ENCODE results near the gene SEZ6L. TPM values are rescaled to one million over a fixed set of nuclear protein-coding genes. Genes with fewer than 3 reads are reported as not detected.
A peak's percentile ranks its signal among the peaks of the same experiment; 100 is the strongest.

SEZ6L gene
- 0.03 TPM for total RNA-seq

DNA sequence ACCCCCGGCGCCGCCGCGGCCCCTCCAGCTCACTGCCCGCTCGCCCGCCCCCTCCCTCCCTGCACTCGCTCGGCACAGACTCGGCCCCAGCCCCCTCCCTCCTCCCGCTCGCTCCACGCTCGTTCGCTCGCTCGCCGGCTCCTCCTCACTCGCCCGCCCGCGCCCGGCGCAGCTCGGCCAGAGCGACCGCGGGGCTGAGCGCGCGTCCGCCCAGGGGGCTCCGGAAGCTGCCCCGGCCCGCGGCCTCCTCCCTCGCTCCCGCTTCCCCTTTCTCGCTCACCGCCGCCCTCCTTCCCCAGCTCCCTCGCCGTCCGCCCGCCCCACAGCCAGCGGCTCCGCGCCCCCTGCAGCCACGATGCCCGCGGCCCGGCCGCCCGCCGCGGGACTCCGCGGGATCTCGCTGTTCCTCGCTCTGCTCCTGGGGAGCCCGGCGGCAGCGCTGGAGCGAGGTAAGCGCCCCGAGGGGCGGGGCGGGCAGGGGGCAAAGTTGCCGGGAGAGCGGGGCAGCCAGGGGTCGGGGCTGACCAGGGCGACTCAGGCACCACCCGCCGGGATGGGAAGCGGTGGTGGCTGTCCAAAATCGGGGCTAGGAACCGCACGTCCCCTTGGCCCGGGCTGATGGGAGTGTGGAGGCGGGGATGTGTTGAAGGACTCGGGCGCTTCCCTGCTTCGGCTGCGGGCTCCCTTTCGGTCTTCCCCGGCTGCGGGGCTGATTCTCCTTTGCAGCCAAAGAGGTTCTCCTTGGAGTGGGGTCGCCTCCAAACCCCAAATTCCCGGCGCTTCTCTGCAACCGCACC lies at the start of gene SEZ6L:
Gene SEZ6L, plus strand, starts transcription at position 148 of the 797 bp plus-strand sequence. Its CDS starts 208 bp downstream, at position 356.
- DNase-seq (ENCODE audit: low spot score) (no peak), ATAC-seq (peak; percentile 47)

DNA sequence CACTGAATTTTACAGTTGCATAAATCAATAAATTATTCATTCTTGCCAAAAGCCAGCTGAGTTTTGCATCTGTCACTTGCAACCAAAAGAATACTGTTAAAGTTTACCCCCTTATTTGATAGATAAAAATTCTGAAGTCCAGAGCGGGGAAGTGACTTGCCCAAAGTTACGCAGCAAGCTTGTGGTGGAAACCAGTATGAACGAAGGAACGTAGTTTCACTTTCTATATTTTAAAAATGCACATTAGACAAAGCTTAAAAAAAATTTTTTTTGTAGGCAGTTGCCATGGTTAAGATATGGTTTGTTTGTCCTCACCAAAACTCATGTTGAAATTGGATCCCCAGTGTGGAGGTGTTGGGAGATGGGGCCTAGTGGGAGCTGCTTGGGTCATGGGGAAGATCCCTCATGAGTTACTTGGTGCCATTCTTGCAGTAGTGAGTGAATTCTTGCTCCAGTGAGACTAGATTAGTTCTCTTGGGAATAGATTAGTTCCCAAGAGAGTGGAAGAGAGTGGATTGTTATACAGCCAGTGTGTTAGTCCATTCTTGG lies 46.3 kb upstream of the SEZ6L start:
- ATAC-seq (no peak), DNase-seq (ENCODE audit: low spot score) (no peak)

DNA sequence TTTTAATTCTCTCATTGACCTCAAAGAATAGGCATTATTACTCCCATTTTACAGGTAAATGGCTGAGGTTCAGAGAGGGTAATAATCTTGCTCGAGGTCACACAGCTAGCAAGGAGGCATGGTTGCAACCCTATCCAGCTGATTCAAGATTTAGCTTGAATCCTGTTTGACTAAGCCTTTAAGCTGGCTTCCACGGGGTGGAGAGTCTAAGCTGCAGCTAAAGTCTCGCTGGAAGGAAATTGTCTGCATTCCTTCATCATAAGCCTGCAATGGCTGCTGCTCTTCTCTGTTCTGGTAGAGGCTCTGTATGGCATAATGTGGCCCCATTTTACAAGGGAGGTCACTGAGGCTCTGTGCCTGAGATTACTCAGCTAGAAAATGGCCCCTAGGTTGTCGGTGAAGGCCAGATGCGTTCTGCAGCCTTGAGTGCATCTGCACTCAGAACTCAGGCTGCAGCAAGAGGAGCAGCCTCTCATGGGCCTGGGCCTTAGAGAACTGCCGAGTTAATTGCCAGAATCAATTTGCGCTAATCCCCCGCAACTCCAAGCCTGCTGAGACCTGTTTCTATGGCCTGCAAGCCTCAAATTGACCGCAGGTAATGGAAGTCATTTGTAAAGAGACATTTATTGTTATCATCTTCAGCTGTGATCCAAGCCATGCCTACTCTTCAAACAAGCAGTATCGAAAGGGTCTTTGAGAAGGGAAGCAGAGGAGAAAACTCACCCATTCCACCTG lies 44.1 kb upstream of the SEZ6L start:
- ATAC-seq = no peak
- no peak for DNase-seq (ENCODE audit: low spot score)

DNA sequence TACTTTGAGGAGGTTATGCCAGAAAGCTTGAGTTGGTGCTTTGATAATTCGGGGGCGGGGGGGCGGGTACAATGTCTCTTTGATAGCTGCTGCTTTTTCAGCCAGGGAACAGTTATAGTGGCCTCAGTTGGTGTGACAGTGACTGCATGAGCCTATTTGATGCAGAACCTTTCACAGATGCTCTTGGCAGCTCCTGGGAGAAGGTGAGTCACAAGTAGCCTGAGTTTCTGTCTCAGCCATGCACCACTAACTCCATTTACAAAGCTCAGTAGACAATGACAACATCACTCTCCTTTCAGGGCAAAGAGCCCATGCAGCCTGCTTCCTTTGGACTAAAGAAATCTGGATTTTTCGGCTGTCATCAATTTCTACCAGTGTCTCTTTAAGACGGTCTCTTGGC lies 42.1 kb upstream of the SEZ6L start:
- no peak for DNase-seq (ENCODE audit: low spot score)
- no peak for ATAC-seq

DNA sequence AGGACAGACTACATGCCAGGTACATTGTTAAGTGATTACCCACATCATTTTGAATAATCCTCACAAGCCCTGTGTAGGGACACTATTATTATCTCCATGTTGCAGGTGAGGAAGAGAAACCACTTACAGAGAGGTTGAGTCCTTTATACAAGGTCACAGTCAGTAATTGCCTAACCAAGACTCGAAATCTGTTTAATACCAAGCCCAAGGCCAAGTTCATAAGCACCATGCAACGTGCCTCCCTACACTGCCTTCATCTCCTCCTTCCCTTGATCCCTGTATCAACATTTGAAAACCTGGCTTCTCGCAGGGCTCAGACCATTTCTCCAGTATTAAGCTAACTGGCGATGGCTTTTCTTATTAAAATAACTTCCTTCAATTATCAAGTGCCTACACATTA lies 41.7 kb upstream of the SEZ6L start:
- DNase-seq (ENCODE audit: low spot score) (no peak), ATAC-seq (no peak)

DNA sequence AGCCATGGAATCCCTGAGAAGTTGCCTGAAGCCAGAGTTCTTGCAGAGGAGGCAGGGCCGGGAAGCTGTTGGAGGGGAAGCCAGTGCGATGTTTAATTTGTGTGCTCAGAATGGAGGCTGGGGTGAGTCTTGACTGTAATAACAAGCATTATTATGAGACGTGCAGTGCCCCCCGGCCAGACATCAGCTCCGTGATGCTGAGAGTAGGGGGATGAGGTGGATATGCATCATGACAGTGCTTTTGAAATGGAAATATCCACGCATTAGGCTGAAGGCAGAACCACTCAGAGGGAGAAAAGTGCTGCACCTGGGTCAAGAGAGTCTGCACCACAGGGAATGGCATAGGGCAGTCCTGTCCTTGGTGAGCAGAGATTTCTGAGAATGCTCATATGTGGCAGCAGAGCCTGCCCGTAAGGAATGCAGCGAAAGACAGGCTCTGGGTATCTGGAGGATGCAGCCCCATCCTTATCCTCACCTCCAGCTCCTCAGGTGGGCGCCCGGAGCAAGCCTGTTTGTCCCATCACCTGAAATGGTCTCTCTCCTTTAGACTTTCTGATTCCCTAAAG lies 37.6 kb upstream of the SEZ6L start:
- DNase-seq (ENCODE audit: low spot score) = no peak
- no peak for ATAC-seq

DNA sequence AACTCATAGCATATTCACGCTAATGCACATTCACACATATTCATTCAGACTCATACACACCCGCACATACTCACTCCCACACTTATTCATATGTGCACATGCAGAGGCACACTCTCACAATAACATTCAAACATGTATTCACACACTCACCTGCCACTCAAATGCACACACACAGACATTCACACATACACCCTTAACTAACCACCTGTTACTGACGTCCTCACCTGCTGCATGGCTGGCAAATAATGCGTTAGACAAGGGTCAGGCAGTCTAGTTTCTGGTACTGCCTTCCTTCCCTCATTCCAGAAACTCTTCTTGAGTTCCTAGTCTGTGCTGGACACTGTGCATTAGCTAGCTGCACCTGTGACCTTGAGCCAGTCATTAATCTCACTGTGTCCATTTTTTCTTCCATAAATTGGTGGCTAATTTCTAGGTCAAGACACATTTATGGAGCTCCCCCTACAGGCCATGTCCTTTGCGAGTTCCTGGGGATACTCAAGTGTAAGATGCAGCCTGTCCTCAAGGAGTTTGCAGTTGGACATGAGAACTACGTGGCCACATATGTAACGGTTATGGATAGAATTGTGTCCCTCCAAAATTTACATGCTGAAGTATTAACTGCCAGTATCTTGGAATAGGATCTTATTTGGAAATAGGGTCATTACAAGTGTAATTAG lies 34.5 kb upstream of the SEZ6L start:
- ATAC-seq = no peak
- DNase-seq (ENCODE audit: low spot score) = no peak

DNA sequence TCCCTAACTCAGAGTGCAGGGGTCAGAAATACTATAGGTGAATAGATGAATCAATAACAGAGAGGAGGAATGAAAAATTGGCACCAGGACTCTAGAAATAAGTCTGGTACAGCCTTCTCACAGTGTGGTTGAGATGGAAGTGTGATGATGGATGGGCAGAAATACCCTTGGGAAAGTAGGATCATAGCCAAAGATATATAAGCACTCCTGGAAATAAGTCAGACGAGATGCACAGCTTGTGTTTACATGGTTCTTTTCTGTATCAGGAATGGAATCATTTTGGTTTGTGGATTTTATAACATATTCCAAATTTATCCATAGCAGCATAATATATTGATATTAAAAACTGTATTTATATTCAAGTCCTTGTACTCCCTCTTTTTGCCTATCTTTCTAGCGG lies 33.5 kb upstream of the SEZ6L start:
- DNase-seq (ENCODE audit: low spot score) (no peak), ATAC-seq (no peak)

DNA sequence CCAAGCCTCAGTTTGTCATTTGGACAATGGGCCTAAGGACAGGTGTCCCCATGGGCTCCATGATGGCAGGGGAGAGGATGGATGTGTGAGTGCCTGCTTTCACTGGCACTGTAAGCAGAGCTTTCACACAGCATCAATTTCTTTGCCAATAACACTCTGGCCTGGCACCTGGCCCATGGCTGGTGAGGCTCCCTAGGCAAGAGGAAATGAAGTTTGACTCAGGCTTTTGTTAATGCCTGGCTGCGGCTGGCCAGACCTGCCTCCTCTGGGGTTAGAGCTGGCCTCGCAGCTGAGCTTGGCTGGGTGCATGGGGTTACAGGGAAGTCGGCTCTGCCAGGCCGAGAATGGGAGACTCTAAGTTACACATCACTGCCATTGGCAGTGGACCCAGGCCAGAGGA lies 30.0 kb upstream of the SEZ6L start:
- no peak for DNase-seq (ENCODE audit: low spot score)
- no peak for ATAC-seq

DNA sequence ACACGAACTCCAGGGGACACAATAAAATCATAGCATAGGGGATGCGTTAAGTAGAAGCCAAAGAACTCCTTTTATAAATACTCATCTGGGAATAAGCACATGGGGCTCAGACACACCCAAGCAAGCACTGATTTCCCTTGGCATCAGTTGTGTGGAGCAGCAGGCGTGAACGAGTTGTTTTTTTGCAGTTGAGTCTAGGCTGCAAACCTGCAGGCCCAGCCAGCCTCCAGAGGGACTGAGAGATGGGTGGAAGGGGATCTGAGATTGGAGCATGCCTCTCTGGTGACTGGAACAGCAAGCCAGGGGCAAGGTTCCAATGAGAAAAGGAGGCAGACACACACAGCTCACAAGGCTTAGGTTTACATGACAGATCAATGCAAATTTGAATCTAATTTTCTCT lies 27.4 kb upstream of the SEZ6L start:
- DNase-seq (ENCODE audit: low spot score) (no peak), ATAC-seq (no peak)

DNA sequence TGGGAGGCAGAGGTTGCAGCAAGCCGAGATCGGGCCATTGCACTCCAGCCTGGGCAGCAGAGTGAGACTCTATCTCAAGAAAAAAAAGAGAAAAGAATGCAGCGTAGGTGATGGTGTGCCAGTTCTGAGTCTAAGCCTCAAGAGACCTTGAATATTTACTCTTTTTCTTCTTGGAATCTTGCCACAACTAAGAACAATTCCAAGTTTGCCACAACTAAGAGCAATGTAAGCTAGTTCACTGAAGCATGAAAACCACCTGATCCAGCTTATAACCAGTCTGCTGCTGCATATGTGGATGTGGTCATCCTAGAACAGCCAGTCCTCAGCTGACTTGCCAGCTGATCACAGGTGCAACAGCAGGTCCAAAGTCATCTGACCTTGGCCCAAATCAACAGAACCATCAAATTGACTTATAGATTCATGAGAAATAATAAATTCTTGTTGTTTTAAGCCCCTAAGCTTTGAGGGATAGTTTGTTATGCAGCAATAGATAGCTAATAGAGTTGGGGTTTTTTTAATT lies 25.4 kb upstream of the SEZ6L start:
- no peak for DNase-seq (ENCODE audit: low spot score)
- no peak for ATAC-seq

DNA sequence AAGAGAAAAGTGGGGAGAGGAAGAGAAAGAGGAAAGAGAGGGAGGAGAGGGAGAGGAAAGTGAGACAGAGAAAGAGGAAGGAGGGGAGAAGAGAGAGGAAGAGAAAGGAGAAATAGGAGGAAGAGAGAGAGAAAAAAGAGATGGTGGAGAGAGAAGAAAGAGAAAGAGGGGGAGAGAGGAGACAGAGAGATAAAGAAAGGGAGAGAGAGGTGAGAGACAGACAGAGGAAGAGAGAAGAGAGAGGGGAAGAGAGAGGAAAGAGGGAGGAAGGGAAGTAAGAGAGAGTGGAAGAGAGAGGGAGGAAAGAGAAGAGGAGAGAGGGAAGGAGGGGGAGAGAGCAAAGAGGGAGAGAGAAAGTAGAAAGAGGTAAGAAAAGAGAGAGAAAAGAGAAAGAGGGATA lies 9.4 kb upstream of the SEZ6L start:
- DNase-seq (ENCODE audit: low spot score) = no peak
- ATAC-seq = no peak

DNA sequence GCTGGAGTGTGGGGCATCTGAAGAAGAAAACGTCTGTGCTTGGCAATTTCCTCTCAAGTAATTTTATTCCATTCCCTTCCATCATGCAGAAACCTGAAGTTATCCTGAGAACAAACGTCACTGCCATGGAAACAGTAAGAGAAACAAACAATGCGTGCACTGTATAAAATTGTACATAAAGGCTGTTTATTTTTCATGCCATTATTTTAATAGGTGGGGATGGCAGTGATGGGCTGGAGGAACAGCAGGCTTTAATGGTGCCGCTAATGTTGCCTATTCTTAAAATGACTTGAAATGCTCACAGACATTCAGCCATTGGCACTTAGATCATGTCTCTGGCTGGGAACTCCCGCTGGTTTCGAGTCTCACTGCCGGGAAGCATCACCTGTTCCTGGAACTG lies 7.5 kb upstream of the SEZ6L start:
- DNase-seq (ENCODE audit: low spot score) = no peak
- no peak for ATAC-seq

DNA sequence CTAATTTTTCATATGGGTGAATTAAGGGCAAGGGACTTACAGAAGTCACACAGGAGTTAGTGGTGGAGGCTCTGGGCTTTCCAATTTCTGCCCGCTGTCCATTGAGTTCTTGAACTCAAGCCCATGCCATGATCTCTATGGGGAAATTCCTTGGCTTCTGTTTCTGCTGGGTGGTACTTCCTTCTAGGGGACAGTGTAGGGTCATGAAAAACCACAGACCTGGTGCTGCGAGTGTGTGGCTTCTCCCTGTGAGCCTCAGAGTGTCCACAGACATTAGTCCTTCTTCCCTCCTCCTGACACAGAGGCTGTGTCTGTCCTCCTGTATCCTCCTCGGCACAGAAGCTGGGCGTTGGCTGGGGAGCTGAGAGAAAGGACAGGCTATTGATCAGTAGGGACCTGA lies 6.3 kb upstream of the SEZ6L start:
- no peak for ATAC-seq

DNA sequence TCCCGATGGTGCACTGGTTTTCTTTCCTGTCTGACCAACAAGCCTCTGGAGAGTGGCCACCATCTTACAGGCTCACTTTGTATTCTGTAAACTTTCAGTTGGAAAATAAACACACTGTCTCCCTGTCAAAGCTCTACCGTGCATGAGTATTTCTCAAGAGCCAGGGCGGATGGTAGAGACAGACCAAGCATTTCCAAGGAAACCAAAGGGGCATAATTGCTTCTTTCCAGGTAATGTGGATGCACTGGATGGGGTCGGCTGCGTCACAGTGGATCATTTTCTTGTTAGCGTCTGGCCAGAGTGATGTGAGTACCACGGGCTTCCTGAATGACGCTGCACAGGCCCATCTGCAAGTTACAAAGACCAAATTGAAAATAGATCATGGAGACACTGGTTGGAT lies 5.1 kb upstream of the SEZ6L start:
- no peak for DNase-seq (ENCODE audit: low spot score)
- ATAC-seq = no peak

More for the DNA sequence above, 6.3 kb upstream of the SEZ6L start:
- DNase-seq (ENCODE audit: low spot score) = no peak

DNA sequence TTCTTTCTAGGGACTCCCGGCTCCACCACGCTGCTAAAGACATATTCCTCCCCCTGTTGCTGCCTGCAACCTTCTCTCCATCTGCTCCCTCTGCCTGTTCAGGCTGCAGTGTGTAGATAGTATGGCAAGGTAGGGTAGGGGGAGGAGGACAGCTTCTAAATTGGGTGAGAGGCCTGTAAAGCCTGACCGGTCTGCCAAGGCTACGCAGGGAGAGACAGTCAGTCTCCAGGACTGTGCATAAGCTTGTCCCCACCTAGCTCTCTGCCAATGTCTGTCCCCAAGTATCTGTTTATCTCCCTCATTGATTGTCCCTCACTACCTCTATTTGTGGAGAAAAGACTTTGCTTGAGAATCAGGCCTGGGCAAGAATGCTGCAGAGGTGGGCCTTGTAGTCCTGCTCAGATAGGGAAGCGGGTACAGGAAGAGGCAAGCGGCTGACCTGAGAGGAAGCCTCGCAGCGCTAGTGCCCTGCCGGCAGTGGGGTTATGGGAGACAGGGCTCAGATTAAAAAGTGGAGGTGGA lies 871 bp upstream of the SEZ6L start:
- peak; percentile 37 for ATAC-seq
- DNase-seq (ENCODE audit: low spot score) = no peak

DNA sequence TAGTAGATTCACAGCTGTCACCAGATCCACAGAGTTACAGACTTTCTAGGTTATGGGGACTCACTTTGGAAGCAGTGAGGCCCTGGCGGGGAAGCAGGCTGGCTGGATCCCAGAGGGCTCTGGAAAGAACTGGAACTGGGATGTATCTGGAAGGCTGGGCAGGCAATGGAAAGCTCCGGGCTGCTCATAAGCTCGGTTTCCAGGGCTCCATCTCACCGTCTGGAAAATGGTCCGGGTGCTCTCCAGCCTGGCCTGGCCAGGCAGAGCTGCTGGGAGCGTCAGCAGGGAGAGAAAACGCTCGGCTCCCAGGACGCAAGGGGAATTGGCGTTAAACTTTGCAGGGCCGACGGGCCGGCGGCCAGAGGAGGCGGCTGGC lies 335 bp upstream of the SEZ6L start:
- DNase-seq (ENCODE audit: low spot score) (no peak), ATAC-seq (no peak)

DNA sequence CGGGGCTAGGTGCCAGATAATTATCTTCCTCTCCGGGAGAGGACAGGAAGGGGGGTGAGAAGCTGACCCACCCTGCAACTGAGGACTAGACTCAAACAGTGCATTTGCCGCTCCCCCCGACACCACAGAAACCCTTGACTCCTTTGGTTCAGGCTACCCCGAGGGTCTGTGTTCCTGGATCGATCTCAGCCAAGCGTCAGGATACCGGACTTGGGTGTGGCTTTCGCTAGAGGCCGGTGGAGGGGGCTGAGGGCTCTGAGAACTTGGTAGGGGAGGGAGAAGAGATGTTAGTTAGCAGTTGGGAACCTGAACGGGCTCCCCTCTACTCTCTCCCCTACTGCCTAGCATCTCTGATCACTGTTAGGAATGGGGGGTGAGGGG lies 840 bp downstream of the SEZ6L start:
- ATAC-seq (no peak), DNase-seq (ENCODE audit: low spot score) (no peak)

DNA sequence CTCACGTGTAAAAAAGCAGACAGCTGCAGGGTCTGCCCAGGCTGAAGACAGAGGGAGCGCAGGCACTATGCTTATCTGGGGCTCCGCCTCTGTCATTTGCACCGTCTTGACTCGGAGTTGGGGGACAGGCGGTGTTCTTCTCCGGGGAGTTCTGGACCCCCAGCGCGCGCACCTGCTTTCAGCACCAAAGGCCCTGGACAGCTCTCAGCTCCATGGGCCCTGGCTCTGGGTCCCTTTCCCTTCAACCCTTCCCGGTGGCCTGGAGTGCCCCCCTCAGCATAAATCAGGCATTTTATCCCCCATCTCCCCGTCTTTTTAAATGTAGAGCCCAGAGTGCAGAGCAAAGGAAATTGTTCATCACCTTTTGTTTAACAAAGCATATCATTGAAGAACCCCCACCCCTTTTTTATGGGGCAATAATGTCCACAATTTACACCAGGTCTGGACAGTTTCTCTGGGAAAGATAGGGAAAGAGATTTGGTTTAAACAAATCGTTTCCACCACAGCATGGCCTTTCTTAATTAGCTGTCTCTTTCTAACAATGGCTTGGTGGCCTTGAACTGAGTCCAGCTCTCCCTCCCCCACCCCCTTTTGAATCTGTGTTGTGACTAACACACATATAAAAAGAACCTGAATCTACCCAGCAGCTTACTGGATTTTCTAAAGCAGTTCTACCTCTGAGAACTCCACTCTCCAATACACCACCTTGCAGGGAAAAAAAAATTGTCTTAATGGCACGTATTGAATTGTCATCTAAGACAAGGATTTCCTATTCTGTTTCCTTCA lies 1.7 kb downstream of the SEZ6L start:
- DNase-seq (ENCODE audit: low spot score) (no peak), ATAC-seq (no peak)

DNA sequence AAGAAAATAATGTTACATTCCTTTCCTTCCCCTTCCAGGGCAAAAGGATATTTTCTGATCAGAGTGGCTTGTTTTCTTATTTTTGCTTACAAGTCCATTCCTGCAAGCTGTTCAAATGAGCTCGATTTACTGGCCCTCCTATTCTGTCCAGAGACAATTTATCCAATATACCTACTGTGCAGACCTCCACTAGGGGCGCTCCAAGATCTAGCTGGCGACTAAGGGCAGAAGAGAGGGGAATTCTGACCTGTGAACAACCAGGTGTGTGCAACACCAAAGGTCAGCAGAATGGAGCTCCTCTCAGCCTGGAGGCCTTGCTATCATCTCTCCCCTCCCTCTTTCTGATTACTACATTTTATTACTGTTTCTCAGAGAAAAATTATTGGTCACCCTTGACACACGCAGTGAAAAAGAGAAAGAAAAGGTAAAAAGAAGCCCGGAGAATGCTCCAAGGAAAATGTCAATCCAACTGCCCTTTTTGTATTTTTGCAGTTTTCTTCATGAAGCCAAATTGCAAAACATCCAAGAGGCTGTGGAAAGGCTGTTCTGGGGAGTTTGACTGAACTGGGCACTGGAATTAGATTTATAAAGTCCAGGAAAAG lies 3.2 kb downstream of the SEZ6L start:
- DNase-seq (ENCODE audit: low spot score) = no peak
- ATAC-seq = peak; percentile 84
